Neuronal stem cell (in vitro differentiated cells): ENCODE measurements around the gene SULF2.

Source experiments
- DNase-seq: peaks from one replicate; pipeline ENCODE4 v3.0.0-alpha.2; 2013; ENCODE audit warnings: low spot score
- H2AFZ ChIP-seq: one replicate; pipeline ENCODE4 v1.6.1; 2013; ENCODE audit warnings: mild to moderate bottlenecking, low read length, inconsistent platforms
- H2AK5ac ChIP-seq: 2 replicates; pipeline ENCODE4 v1.6.1; 2013; ENCODE audit warnings: low read depth, mild to moderate bottlenecking, inconsistent platforms, low read length, moderate library complexity, mixed read lengths
- H2BK120ac ChIP-seq: 2 replicates; pipeline ENCODE4 v1.6.1; 2013; ENCODE audit warnings: low read depth, mild to moderate bottlenecking, inconsistent platforms, low read length, moderate library complexity, mixed read lengths
- H2BK12ac ChIP-seq: one replicate; pipeline ENCODE4 v1.6.1; 2013; ENCODE audit warnings: low read length, inconsistent platforms
- H2BK15ac ChIP-seq: 2 replicates; pipeline ENCODE4 v1.6.1; 2013; ENCODE audit warnings: mild to moderate bottlenecking, low read length, inconsistent platforms, mixed read lengths
- H2BK5ac ChIP-seq: one replicate; pipeline ENCODE4 v1.6.1; 2013; ENCODE audit warnings: inconsistent platforms, mild to moderate bottlenecking, low read length, moderate library complexity
- H3K14ac ChIP-seq: one replicate; pipeline ENCODE4 v1.6.1; 2013; ENCODE audit warnings: low read length, inconsistent platforms
- H3K18ac ChIP-seq: 2 replicates; pipeline ENCODE4 v1.6.1; 2013; ENCODE audit warnings: low read length, inconsistent platforms
- H3K23ac ChIP-seq: 2 replicates; pipeline ENCODE4 v1.6.1; 2013; ENCODE audit warnings: low read depth, mild to moderate bottlenecking, mixed read lengths, low read length, inconsistent platforms; ENCODE audit not compliant: poor library complexity
- H3K27ac ChIP-seq: replicated peaks from 3 replicates; pipeline ENCODE4 v1.5.1; 2013; ENCODE audit warnings: low read length, inconsistent platforms
- H3K27me3 ChIP-seq, 3 experiments: 2 replicates each; pipeline ENCODE4 v1.6.1; 2013; ENCODE audit warnings: low read length in 3 of 3, mild to moderate bottlenecking in 2 of 3, inconsistent platforms in 1 of 3, low read depth in 1 of 3, mixed read lengths in 1 of 3, moderate library complexity in 1 of 3; ENCODE audit not compliant: control insufficient read depth in 3 of 3, insufficient read depth in 3 of 3
- H3K36me3 ChIP-seq, 2 donors: replicated peaks in 1 of 2; 2 replicates each; pipeline ENCODE4 v1.6.1; 2013; ENCODE audit warnings: low read length in 2 of 2; ENCODE audit not compliant: control insufficient read depth in 2 of 2, insufficient read depth in 2 of 2
- H3K4ac ChIP-seq: 2 replicates; pipeline ENCODE4 v1.6.1; 2013; ENCODE audit warnings: inconsistent platforms, mild to moderate bottlenecking, low read length, moderate library complexity
- H3K4me1 ChIP-seq, 2 donors: 1 replicate in 1 of 2; 2 replicates in 1 of 2; pipeline ENCODE4 v1.6.1; 2013; ENCODE audit warnings: low read length in 2 of 2, low read depth in 1 of 2; ENCODE audit not compliant: control insufficient read depth in 2 of 2, insufficient read depth in 1 of 2
- H3K4me2 ChIP-seq: one replicate; pipeline ENCODE4 v1.6.1; 2013; ENCODE audit warnings: mild to moderate bottlenecking, low read length, inconsistent platforms; ENCODE audit not compliant: insufficient read depth, poor library complexity, severe bottlenecking
- H3K4me3 ChIP-seq, 2 donors: 2 replicates each; pipeline ENCODE4 v1.5.1; 2013; ENCODE audit warnings: low read length in 2 of 2, mild to moderate bottlenecking in 2 of 2, inconsistent platforms in 1 of 2, moderate library complexity in 1 of 2
- H3K79me1 ChIP-seq: one replicate; pipeline ENCODE4 v1.6.1; 2013; ENCODE audit warnings: low read depth, mild to moderate bottlenecking, inconsistent platforms, low read length, moderate library complexity
- H3K9ac ChIP-seq: one replicate; pipeline ENCODE4 v1.6.1; 2013; ENCODE audit warnings: mild to moderate bottlenecking, low read depth, low read length, inconsistent platforms; ENCODE audit not compliant: poor library complexity
- H3K9me3 ChIP-seq, 2 donors: replicated peaks in 1 of 2; 2 replicates each; pipeline versions ENCODE3 to v1.6.1; 2013; ENCODE audit warnings: low read length in 2 of 2, mild to moderate bottlenecking in 2 of 2, inconsistent platforms in 1 of 2, low read depth in 1 of 2, mixed read lengths in 1 of 2, moderate library complexity in 1 of 2; ENCODE audit not compliant: control insufficient read depth in 2 of 2, insufficient read depth in 1 of 2
- H4K8ac ChIP-seq: one replicate; pipeline ENCODE4 v1.6.1; 2013; ENCODE audit warnings: low read depth, mild to moderate bottlenecking, inconsistent platforms, low read length, moderate library complexity
- H4K91ac ChIP-seq: one replicate; pipeline ENCODE4 v1.6.1; 2013; ENCODE audit warnings: low read length, low read depth, mild to moderate bottlenecking, inconsistent platforms; ENCODE audit not compliant: poor library complexity
- WGBS, 2 donors: extraction: QIAGEN DNeasy Blood & Tissue Kit; methylation state at CpG; one replicate each; pipeline ENCODE4 v1.1.7; 2013; ENCODE audit warnings: missing lambda C conversion rate in 2 of 2, mixed read lengths in 1 of 2; ENCODE audit not compliant: insufficient read length in 2 of 2, insufficient replicate concordance in 1 of 2; ENCODE audit errors: extremely low coverage in 2 of 2; 5-methylcytosine and 5-hydroxymethylcytosine counted together

The SULF2 gene

GRCh38 chr20:47674145-47674544 lies 111.1 kb downstream of the SULF2 start:
- H3K36me3 ChIP-seq, result peaks cover 4 to 24% of the 10 kb centered on the region in 2 donors
- no peak overlapping the region for H2BK120ac ChIP-seq
- no peak overlapping the region for H4K91ac ChIP-seq
- H2BK12ac ChIP-seq, result no peak overlapping the region
- H3K18ac ChIP-seq, result peak overlapping the region; percentile 5
- no peak for DNase-seq
- no peak overlapping the region for H3K9ac ChIP-seq
- H3K79me1 ChIP-seq, result no peaks in the 10 kb centered on the region
- H2AK5ac ChIP-seq, result no peak overlapping the region
- no peak overlapping the region for H4K8ac ChIP-seq
- peak overlapping the region; percentile 25 for H3K14ac ChIP-seq
- H3K4me1 ChIP-seq, result no peaks in the 10 kb centered on the region
- no peak overlapping the region for H2BK15ac ChIP-seq
- no peak overlapping the region for H2BK5ac ChIP-seq
- no peak overlapping the region for H3K27ac ChIP-seq
- H2AFZ ChIP-seq, result no peak overlapping the region
- no peak overlapping the region for H3K23ac ChIP-seq
- no peak overlapping the region for H3K4ac ChIP-seq
- H3K27me3 ChIP-seq, result no peaks in the 10 kb centered on the region
- no CpG with 5 or more reads among the region's 15 CpGs for WGBS, 2 donors
- H3K4me3 ChIP-seq, result no peak overlapping the region
- H3K9me3 ChIP-seq, result no peaks in the 10 kb centered on the region
- H3K4me2 ChIP-seq, result no peak overlapping the region

GRCh38 chr20:47673671-47673955 lies 111.7 kb downstream of the SULF2 start:
- H2BK5ac ChIP-seq, result no peak overlapping the region
- no peak overlapping the region for H3K9ac ChIP-seq
- H2AK5ac ChIP-seq, result no peak overlapping the region
- H2AFZ ChIP-seq, result no peak overlapping the region
- no peak overlapping the region for H2BK120ac ChIP-seq
- no peak overlapping the region for H4K91ac ChIP-seq
- H3K4ac ChIP-seq, result no peak overlapping the region
- no peaks in the 10 kb centered on the region for H3K79me1 ChIP-seq
- H3K18ac ChIP-seq, result peak overlapping the region; percentile 35
- H3K27me3 ChIP-seq, result no peaks in the 10 kb centered on the region
- no peak overlapping the region for H3K27ac ChIP-seq
- H3K9me3 ChIP-seq, result no peaks in the 10 kb centered on the region
- peaks cover 4 to 23% of the 10 kb centered on the region in 2 donors for H3K36me3 ChIP-seq
- H3K14ac ChIP-seq, result peak overlapping the region; percentile 67
- H3K4me3 ChIP-seq, result no peak overlapping the region
- H2BK15ac ChIP-seq, result no peak overlapping the region
- H4K8ac ChIP-seq, result no peak overlapping the region
- no peak overlapping the region for H2BK12ac ChIP-seq
- no peak overlapping the region for H3K23ac ChIP-seq
- no peak for DNase-seq
- H3K4me2 ChIP-seq, result no peak overlapping the region
- H3K4me1 ChIP-seq, result no peaks in the 10 kb centered on the region
- no CpG with 5 or more reads among the region's 6 CpGs for WGBS, 2 donors

- H2BK5ac ChIP-seq, result no peak overlapping the region
- no peak overlapping the region for H2AFZ ChIP-seq
Measured at GRCh38 chr20:47672886-47673670, 112.2 kb downstream of the SULF2 start.

GRCh38 chr20:47672166-47672565 lies 113.1 kb downstream of the SULF2 start:
- WGBS, 2 donors, result no CpG with 5 or more reads among the region's 15 CpGs
- Histone ChIP-seq H3K9ac (no peak overlapping the region), H3K14ac (no peak overlapping the region), H2AK5ac (no peak overlapping the region), H2BK120ac (no peak overlapping the region), H3K18ac (no peak overlapping the region), H2BK5ac (no peak overlapping the region), H3K79me1 (no peaks in the 10 kb centered on the region), H3K4me2 (no peak overlapping the region), H2BK12ac (no peak overlapping the region), H3K27ac (no peak overlapping the region), H3K27me3 (no peaks in the 10 kb centered on the region), H2AFZ (no peak overlapping the region), H2BK15ac (no peak overlapping the region), H3K4ac (no peak overlapping the region), H3K4me1 (no peaks in the 10 kb centered on the region), H3K36me3 (peaks cover 7 to 17% of the 10 kb centered on the region in 2 donors), H4K91ac (no peak overlapping the region), H4K8ac (no peak overlapping the region), H3K4me3 (no peak overlapping the region), H3K9me3 (no peaks in the 10 kb centered on the region), H3K23ac (no peak overlapping the region)
- no peak for DNase-seq

More at GRCh38 chr20:47672886-47673670, 112.2 kb downstream of the SULF2 start:
- Histone ChIP-seq H4K8ac (no peak overlapping the region), H3K27me3 (no peaks in the 10 kb centered on the region), H3K9me3 (no peaks in the 10 kb centered on the region), H3K18ac (peak overlapping the region; percentile 19), H3K9ac (no peak overlapping the region), H3K27ac (no peak overlapping the region), H3K23ac (no peak overlapping the region), H3K4me2 (no peak overlapping the region), H3K36me3 (peaks cover 7 to 19% of the 10 kb centered on the region in 2 donors), H3K79me1 (no peaks in the 10 kb centered on the region), H3K4me3 (no peak overlapping the region), H2BK120ac (no peak overlapping the region), H3K4ac (no peak overlapping the region), H4K91ac (no peak overlapping the region), H3K14ac (peak overlapping the region; percentile 67), H2BK15ac (no peak overlapping the region), H2BK12ac (no peak overlapping the region), H3K4me1 (no peaks in the 10 kb centered on the region), H2AK5ac (peak overlapping the region; percentile 25)
- no peak for DNase-seq
- no CpG with 5 or more reads among the region's 16 CpGs for WGBS, 2 donors
